Measurements from ENCODE around the gene SEMA3C.
A peak's percentile ranks its signal among the peaks of the same experiment; 100 is the strongest.

The SEMA3C gene

GRCh38 chr7:80896906-80897598, 21.8 kb downstream of the SEMA3C start:
- no peaks in the 10 kb centered on the region for H3K27me3 ChIP-seq (ENCODE audit: control insufficient read depth in 3 of 3, insufficient read depth in 3 of 3, low read depth in 1 of 3, low read length in 3 of 3)
- no peak overlapping the region for H2BK12ac ChIP-seq (ENCODE audit: low read length)
- no peak overlapping the region for H3K4me2 ChIP-seq (ENCODE audit: insufficient read depth, low read length, poor library complexity, severe bottlenecking)
- no peak overlapping the region for H3K9ac ChIP-seq (ENCODE audit: low read depth, low read length, poor library complexity)
- no peaks in the 10 kb centered on the region for H3K79me1 ChIP-seq (ENCODE audit: low read depth, low read length)
- no peaks in the 10 kb centered on the region for H3K4me1 ChIP-seq (ENCODE audit: control insufficient read depth in 2 of 2, insufficient read depth in 1 of 2, low read depth in 1 of 2, low read length in 2 of 2)
- DNase-seq (ENCODE audit: low spot score) = no peak
- no peak overlapping the region for H2BK15ac ChIP-seq (ENCODE audit: low read length)
- H2BK5ac ChIP-seq (ENCODE audit: low read length) = no peak overlapping the region
- H3K23ac ChIP-seq (ENCODE audit: low read depth, low read length, poor library complexity) = no peak overlapping the region
- H3K4ac ChIP-seq (ENCODE audit: low read length) = peak overlapping the region; percentile 37
- no peak overlapping the region for H3K18ac ChIP-seq (ENCODE audit: low read length)
- no peak overlapping the region for H3K14ac ChIP-seq (ENCODE audit: low read length)
- H3K27ac ChIP-seq (replicated peaks; ENCODE audit: low read length) = no peak overlapping the region
- H3K36me3 ChIP-seq (replicated peaks in 1 of 2; ENCODE audit: control insufficient read depth in 2 of 2, insufficient read depth in 2 of 2, low read length in 2 of 2) = no peaks in the 10 kb centered on the region
- H4K91ac ChIP-seq (ENCODE audit: low read depth, low read length, poor library complexity) = no peak overlapping the region
- H2AK5ac ChIP-seq (ENCODE audit: low read depth, low read length) = no peak overlapping the region
- WGBS, 2 donors (ENCODE audit: extremely low coverage in 2 of 2, insufficient read length in 2 of 2, insufficient replicate concordance in 1 of 2) = 100% methylated on average over 1 of the region's 7 CpGs; no CpG with 5 or more reads in 1 of the 2 donors
- no peak overlapping the region for H4K8ac ChIP-seq (ENCODE audit: low read depth, low read length)
- no peak overlapping the region for H2AFZ ChIP-seq (ENCODE audit: low read length)
- no peak overlapping the region for H2BK120ac ChIP-seq (ENCODE audit: low read depth, low read length)
- H3K4me3 ChIP-seq (ENCODE audit: low read length in 2 of 2) = no peak overlapping the region
- peaks cover 0 to 14% of the 10 kb centered on the region in 2 donors for H3K9me3 ChIP-seq (replicated peaks in 1 of 2; ENCODE audit: control insufficient read depth in 2 of 2, insufficient read depth in 1 of 2, low read depth in 1 of 2, low read length in 2 of 2)

GRCh38 chr7:80895056-80895455, 23.8 kb downstream of the SEMA3C start:
- Histone ChIP-seq H3K27me3 (ENCODE audit: control insufficient read depth in 3 of 3, insufficient read depth in 3 of 3, low read depth in 1 of 3, low read length in 3 of 3) (no peaks in the 10 kb centered on the region), H3K9me3 (replicated peaks in 1 of 2; ENCODE audit: control insufficient read depth in 2 of 2, insufficient read depth in 1 of 2, low read depth in 1 of 2, low read length in 2 of 2) (peaks cover 0 to 14% of the 10 kb centered on the region in 2 donors), H3K4me2 (ENCODE audit: insufficient read depth, low read length, poor library complexity, severe bottlenecking) (no peak overlapping the region), H3K23ac (ENCODE audit: low read depth, low read length, poor library complexity) (no peak overlapping the region), H4K91ac (ENCODE audit: low read depth, low read length, poor library complexity) (no peak overlapping the region), H3K14ac (ENCODE audit: low read length) (no peak overlapping the region), H3K79me1 (ENCODE audit: low read depth, low read length) (no peaks in the 10 kb centered on the region), H2BK15ac (ENCODE audit: low read length) (no peak overlapping the region), H2AK5ac (ENCODE audit: low read depth, low read length) (no peak overlapping the region), H3K4me1 (ENCODE audit: control insufficient read depth in 2 of 2, insufficient read depth in 1 of 2, low read depth in 1 of 2, low read length in 2 of 2) (no peaks in the 10 kb centered on the region), H2BK5ac (ENCODE audit: low read length) (no peak overlapping the region), H3K9ac (ENCODE audit: low read depth, low read length, poor library complexity) (no peak overlapping the region), H3K36me3 (replicated peaks in 1 of 2; ENCODE audit: control insufficient read depth in 2 of 2, insufficient read depth in 2 of 2, low read length in 2 of 2) (no peaks in the 10 kb centered on the region), H2AFZ (ENCODE audit: low read length) (no peak overlapping the region), H3K18ac (ENCODE audit: low read length) (no peak overlapping the region), H3K4me3 (ENCODE audit: low read length in 2 of 2) (no peak overlapping the region), H2BK12ac (ENCODE audit: low read length) (no peak overlapping the region), H2BK120ac (ENCODE audit: low read depth, low read length) (no peak overlapping the region), H3K27ac (replicated peaks; ENCODE audit: low read length) (no peak overlapping the region), H3K4ac (ENCODE audit: low read length) (no peak overlapping the region), H4K8ac (ENCODE audit: low read depth, low read length) (no peak overlapping the region)
- no CpG with 5 or more reads among the region's 4 CpGs for WGBS, 2 donors (ENCODE audit: extremely low coverage in 2 of 2, insufficient read length in 2 of 2, insufficient replicate concordance in 1 of 2)
- no peak for DNase-seq (ENCODE audit: low spot score)

- Histone ChIP-seq H3K4ac (ENCODE audit: low read length) (no peak overlapping the region), H3K18ac (ENCODE audit: low read length) (no peak overlapping the region), H3K27me3 (ENCODE audit: control insufficient read depth in 3 of 3, insufficient read depth in 3 of 3, low read depth in 1 of 3, low read length in 3 of 3) (no peaks in the 10 kb centered on the region), H2BK12ac (ENCODE audit: low read length) (no peak overlapping the region), H2AFZ (ENCODE audit: low read length) (no peak overlapping the region), H3K9ac (ENCODE audit: low read depth, low read length, poor library complexity) (no peak overlapping the region), H4K91ac (ENCODE audit: low read depth, low read length, poor library complexity) (no peak overlapping the region), H3K36me3 (replicated peaks in 1 of 2; ENCODE audit: control insufficient read depth in 2 of 2, insufficient read depth in 2 of 2, low read length in 2 of 2) (no peaks in the 10 kb centered on the region), H2AK5ac (ENCODE audit: low read depth, low read length) (no peak overlapping the region), H3K9me3 (replicated peaks in 1 of 2; ENCODE audit: control insufficient read depth in 2 of 2, insufficient read depth in 1 of 2, low read depth in 1 of 2, low read length in 2 of 2) (peaks cover 0 to 3% of the 10 kb centered on the region in 2 donors), H3K4me3 (ENCODE audit: low read length in 2 of 2) (no peak overlapping the region), H2BK120ac (ENCODE audit: low read depth, low read length) (no peak overlapping the region), H3K4me2 (ENCODE audit: insufficient read depth, low read length, poor library complexity, severe bottlenecking) (no peak overlapping the region), H3K27ac (replicated peaks; ENCODE audit: low read length) (no peak overlapping the region), H3K79me1 (ENCODE audit: low read depth, low read length) (no peaks in the 10 kb centered on the region), H2BK15ac (ENCODE audit: low read length) (no peak overlapping the region), H4K8ac (ENCODE audit: low read depth, low read length) (no peak overlapping the region), H2BK5ac (ENCODE audit: low read length) (no peak overlapping the region), H3K4me1 (ENCODE audit: control insufficient read depth in 2 of 2, insufficient read depth in 1 of 2, low read depth in 1 of 2, low read length in 2 of 2) (no peaks in the 10 kb centered on the region), H3K14ac (ENCODE audit: low read length) (no peak overlapping the region), H3K23ac (ENCODE audit: low read depth, low read length, poor library complexity) (no peak overlapping the region)
- no CpG with 5 or more reads among the region's 3 CpGs for WGBS, 2 donors (ENCODE audit: extremely low coverage in 2 of 2, insufficient read length in 2 of 2, insufficient replicate concordance in 1 of 2)
- DNase-seq (ENCODE audit: low spot score) = no peak
Observed at GRCh38 chr7:80891259-80891544, 27.6 kb downstream of the SEMA3C start.

GRCh38 chr7:80890426-80891258, 28.2 kb downstream of the SEMA3C start:
- no peak overlapping the region for H3K4me2 ChIP-seq (ENCODE audit: insufficient read depth, low read length, poor library complexity, severe bottlenecking)
- no peak overlapping the region for H3K27ac ChIP-seq (replicated peaks; ENCODE audit: low read length)
- no peak overlapping the region for H4K8ac ChIP-seq (ENCODE audit: low read depth, low read length)
- H3K79me1 ChIP-seq (ENCODE audit: low read depth, low read length) = no peaks in the 10 kb centered on the region
- H2BK15ac ChIP-seq (ENCODE audit: low read length) = no peak overlapping the region
- H2AFZ ChIP-seq (ENCODE audit: low read length) = no peak overlapping the region
- no peak for DNase-seq (ENCODE audit: low spot score)
- no peaks in the 10 kb centered on the region for H3K4me1 ChIP-seq (ENCODE audit: control insufficient read depth in 2 of 2, insufficient read depth in 1 of 2, low read depth in 1 of 2, low read length in 2 of 2)
- H3K18ac ChIP-seq (ENCODE audit: low read length) = no peak overlapping the region
- H2AK5ac ChIP-seq (ENCODE audit: low read depth, low read length) = no peak overlapping the region
- no CpG with 5 or more reads among the region's 4 CpGs for WGBS, 2 donors (ENCODE audit: extremely low coverage in 2 of 2, insufficient read length in 2 of 2, insufficient replicate concordance in 1 of 2)
- H3K36me3 ChIP-seq (replicated peaks in 1 of 2; ENCODE audit: control insufficient read depth in 2 of 2, insufficient read depth in 2 of 2, low read length in 2 of 2) = no peaks in the 10 kb centered on the region
- no peaks in the 10 kb centered on the region for H3K27me3 ChIP-seq (ENCODE audit: control insufficient read depth in 3 of 3, insufficient read depth in 3 of 3, low read depth in 1 of 3, low read length in 3 of 3)
- no peak overlapping the region for H3K9ac ChIP-seq (ENCODE audit: low read depth, low read length, poor library complexity)
- H3K14ac ChIP-seq (ENCODE audit: low read length) = no peak overlapping the region
- H2BK12ac ChIP-seq (ENCODE audit: low read length) = no peak overlapping the region
- no peaks in the 10 kb centered on the region for H3K9me3 ChIP-seq (replicated peaks in 1 of 2; ENCODE audit: control insufficient read depth in 2 of 2, insufficient read depth in 1 of 2, low read depth in 1 of 2, low read length in 2 of 2)
- H3K4ac ChIP-seq (ENCODE audit: low read length) = no peak overlapping the region
- no peak overlapping the region for H4K91ac ChIP-seq (ENCODE audit: low read depth, low read length, poor library complexity)
- no peak overlapping the region for H3K4me3 ChIP-seq (ENCODE audit: low read length in 2 of 2)
- no peak overlapping the region for H2BK5ac ChIP-seq (ENCODE audit: low read length)
- H3K23ac ChIP-seq (ENCODE audit: low read depth, low read length, poor library complexity) = no peak overlapping the region
- no peak overlapping the region for H2BK120ac ChIP-seq (ENCODE audit: low read depth, low read length)
